Osteoblast (primary cell): ENCODE data around the gene VTI1B. TPM values are rescaled to one million over a fixed set of nuclear protein-coding genes. Genes with fewer than 3 reads are reported as not detected.
A peak's percentile ranks its signal among the peaks of the same experiment; 100 is the strongest.

Experiments used
- DNase-seq: peaks from one replicate; pipeline ENCODE4 v3.0.0; 2011; ENCODE audit warnings: low spot score, mixed read lengths; ENCODE audit not compliant: insufficient read length; ENCODE audit errors: missing footprints
- H2AFZ ChIP-seq: 2 replicates; pipeline ENCODE4 v1.6.0; 2011; ENCODE audit warnings: mild to moderate bottlenecking, low read length
- H3K27ac ChIP-seq: 2 replicates; pipeline ENCODE4 v1.5.1; 2011; ENCODE audit warnings: mild to moderate bottlenecking, low read depth, low read length, moderate library complexity
- H3K27me3 ChIP-seq: 2 replicates; pipeline ENCODE4 v1.6.0; 2012; ENCODE audit warnings: mild to moderate bottlenecking, control low read depth, inconsistent platforms, low read length, moderate library complexity; ENCODE audit not compliant: insufficient read depth
- H3K36me3 ChIP-seq: 2 replicates; pipeline ENCODE4 v1.5.1; 2011; ENCODE audit warnings: mild to moderate bottlenecking, low read length, control low read depth, moderate library complexity; ENCODE audit not compliant: insufficient read depth
- H3K4me1 ChIP-seq: 2 replicates; pipeline ENCODE4 v1.5.1; 2011; ENCODE audit warnings: mild to moderate bottlenecking, low read length, control low read depth, moderate library complexity; ENCODE audit not compliant: insufficient read depth
- H3K4me2 ChIP-seq: 2 replicates; pipeline ENCODE4 v1.6.0; 2011; ENCODE audit warnings: mild to moderate bottlenecking, low read length; ENCODE audit not compliant: insufficient read depth
- H3K4me3 ChIP-seq: fragments of 200-600 bp; sonication (generic); 3 replicates; pipeline ENCODE4 v1.5.1; 2012; ENCODE audit warnings: mild to moderate bottlenecking, low read length, inconsistent platforms; ENCODE audit not compliant: insufficient read depth
- H3K79me2 ChIP-seq: 2 replicates; pipeline ENCODE4 v1.6.0; 2012; ENCODE audit warnings: mild to moderate bottlenecking, low read length, control low read depth, inconsistent platforms; ENCODE audit not compliant: insufficient read depth
- H3K9me3 ChIP-seq: 2 replicates; pipeline ENCODE4 v1.5.1; 2011; ENCODE audit warnings: low read depth, low read length, control low read depth
- H4K20me1 ChIP-seq: 2 replicates; pipeline ENCODE4 v1.6.0; 2012; ENCODE audit warnings: mild to moderate bottlenecking, low read length, control low read depth; ENCODE audit not compliant: insufficient read depth
- total RNA-seq: library from RNA; depleted of rRNA; stranded (reverse); fragments of >200 nt; gene quantifications from 2 replicates; pipeline ENCODE4 v1.2.3, GENCODE V29; 2012
- TF ChIP-seq, protein P1 (sequence below): IDR thresholded peaks from 2 replicates; pipeline ENCODE4 v1.5.1; 2011; ENCODE audit warnings: mild to moderate bottlenecking, low read depth, low read length, moderate library complexity; ENCODE audit errors: extremely low read depth

VTI1B gene
- total RNA-seq, 1 donor = 64.1 TPM

DNA sequence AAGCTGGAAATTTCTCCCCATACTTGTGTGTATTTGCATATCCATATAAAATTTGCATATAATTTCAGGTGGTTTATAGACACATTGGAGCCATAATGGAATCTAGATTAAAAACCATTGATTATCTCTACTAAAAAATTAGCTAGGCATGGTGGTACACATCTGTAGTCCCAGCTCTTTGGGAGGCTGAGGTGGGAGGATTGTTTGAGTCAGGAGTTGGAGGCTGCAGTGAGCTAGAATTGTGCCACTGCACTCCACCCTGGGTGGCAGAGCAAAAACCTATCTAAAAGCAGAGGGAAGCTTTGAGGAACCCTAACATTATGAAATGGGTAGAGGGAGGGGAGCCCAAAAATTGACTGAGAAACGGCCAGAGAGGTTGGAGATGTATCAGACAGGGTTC lies 23.7 kb upstream of the VTI1B start:
- Histone ChIP-seq H3K79me2 (peaks cover 18% of the 10 kb centered on the region), H3K9me3 (no peaks in the 10 kb centered on the region), H3K4me1 (peaks cover 15% of the 10 kb centered on the region), H4K20me1 (peaks cover 4% of the 10 kb centered on the region), H3K36me3 (no peaks in the 10 kb centered on the region), H2AFZ (no peak overlapping the region), H3K27ac (no peak overlapping the region), H3K4me2 (no peak overlapping the region), H3K27me3 (no peaks in the 10 kb centered on the region), H3K4me3 (no peak overlapping the region)
- DNase-seq = no peak
- TF ChIP-seq, protein P1, sequence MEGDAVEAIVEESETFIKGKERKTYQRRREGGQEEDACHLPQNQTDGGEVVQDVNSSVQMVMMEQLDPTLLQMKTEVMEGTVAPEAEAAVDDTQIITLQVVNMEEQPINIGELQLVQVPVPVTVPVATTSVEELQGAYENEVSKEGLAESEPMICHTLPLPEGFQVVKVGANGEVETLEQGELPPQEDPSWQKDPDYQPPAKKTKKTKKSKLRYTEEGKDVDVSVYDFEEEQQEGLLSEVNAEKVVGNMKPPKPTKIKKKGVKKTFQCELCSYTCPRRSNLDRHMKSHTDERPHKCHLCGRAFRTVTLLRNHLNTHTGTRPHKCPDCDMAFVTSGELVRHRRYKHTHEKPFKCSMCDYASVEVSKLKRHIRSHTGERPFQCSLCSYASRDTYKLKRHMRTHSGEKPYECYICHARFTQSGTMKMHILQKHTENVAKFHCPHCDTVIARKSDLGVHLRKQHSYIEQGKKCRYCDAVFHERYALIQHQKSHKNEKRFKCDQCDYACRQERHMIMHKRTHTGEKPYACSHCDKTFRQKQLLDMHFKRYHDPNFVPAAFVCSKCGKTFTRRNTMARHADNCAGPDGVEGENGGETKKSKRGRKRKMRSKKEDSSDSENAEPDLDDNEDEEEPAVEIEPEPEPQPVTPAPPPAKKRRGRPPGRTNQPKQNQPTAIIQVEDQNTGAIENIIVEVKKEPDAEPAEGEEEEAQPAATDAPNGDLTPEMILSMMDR = no peak

DNA sequence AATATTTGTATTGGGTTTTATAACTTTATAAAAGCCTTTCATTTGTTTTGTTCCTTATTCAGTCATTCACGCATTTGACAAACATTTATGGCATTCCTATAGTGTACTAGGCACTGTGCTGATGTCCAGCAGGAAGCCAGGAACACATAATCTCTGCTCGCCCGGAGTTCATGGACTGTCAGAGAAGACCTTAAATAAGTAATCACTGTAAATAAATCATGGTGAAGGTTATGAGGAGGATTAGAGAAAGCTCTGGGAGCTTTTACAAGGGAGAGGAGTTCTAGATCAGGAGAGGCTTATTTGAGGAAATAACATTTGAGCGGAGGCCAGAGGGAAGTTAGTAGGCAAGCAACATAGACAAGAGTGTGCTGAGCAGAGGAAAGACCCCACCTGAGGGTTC lies 22.6 kb upstream of the VTI1B start:
- no peak overlapping the region for H3K4me2 ChIP-seq
- peak overlapping the region; percentile 49 for H2AFZ ChIP-seq
- peaks cover 29% of the 10 kb centered on the region for H3K79me2 ChIP-seq
- H3K36me3 ChIP-seq = peaks cover 5% of the 10 kb centered on the region
- H4K20me1 ChIP-seq = peaks cover 4% of the 10 kb centered on the region
- no peaks in the 10 kb centered on the region for H3K9me3 ChIP-seq
- no peak for DNase-seq
- peaks cover 21% of the 10 kb centered on the region for H3K4me1 ChIP-seq
- TF ChIP-seq, protein P1 = no peak
- no peak overlapping the region for H3K4me3 ChIP-seq
- no peaks in the 10 kb centered on the region for H3K27me3 ChIP-seq
- no peak overlapping the region for H3K27ac ChIP-seq

DNA sequence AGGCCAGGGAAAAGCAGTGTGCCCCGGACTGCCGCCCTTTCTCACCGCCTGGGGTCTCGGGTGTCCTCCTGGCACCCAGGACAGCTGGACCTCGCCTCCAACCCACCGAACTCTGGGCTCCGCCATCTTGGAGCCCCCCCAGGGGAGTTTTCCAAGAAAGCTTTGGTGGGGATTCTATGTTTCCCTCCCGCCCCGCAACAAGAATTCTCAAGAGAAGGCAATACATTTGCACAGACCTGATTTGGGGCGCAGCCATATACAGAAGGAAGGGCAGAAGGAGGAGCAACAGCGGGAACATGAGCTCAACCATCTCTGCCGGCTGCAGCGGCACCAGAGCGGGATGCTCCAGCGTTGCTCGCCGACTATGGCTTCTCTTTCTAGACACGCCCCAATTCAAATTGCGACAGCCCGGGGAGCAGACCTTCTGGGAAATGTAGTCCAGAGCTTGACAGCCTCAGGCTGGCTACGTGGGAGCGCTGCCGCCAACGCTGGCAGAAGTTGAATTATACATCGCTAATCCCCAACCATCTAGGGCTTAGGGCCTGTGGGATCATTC lies 21.0 kb upstream of the VTI1B start, which contains the start of gene RDH11:
Gene RDH11 (minus strand): TSS at position 371 of the 556 bp plus-strand sequence. CDS start 61 bp downstream, at position 310.
- Histone ChIP-seq H3K79me2 (peaks cover 44% of the 10 kb centered on the region), H3K36me3 (peaks cover 19% of the 10 kb centered on the region), H3K27ac (peak within 1 kb of the TSS; percentile 76), H3K4me1 (peaks cover 16% of the 10 kb centered on the region), H3K9me3 (no peaks in the 10 kb centered on the region), H2AFZ (peak within 1 kb of the TSS; percentile 95), H3K4me3 (peak within 1 kb of the TSS; percentile 92), H4K20me1 (peaks cover 4% of the 10 kb centered on the region), H3K27me3 (no peaks in the 10 kb centered on the region), H3K4me2 (peak within 1 kb of the TSS; percentile 95)
- DNase-seq = peak; percentile 90
- TF ChIP-seq, protein P1 = no peak

DNA sequence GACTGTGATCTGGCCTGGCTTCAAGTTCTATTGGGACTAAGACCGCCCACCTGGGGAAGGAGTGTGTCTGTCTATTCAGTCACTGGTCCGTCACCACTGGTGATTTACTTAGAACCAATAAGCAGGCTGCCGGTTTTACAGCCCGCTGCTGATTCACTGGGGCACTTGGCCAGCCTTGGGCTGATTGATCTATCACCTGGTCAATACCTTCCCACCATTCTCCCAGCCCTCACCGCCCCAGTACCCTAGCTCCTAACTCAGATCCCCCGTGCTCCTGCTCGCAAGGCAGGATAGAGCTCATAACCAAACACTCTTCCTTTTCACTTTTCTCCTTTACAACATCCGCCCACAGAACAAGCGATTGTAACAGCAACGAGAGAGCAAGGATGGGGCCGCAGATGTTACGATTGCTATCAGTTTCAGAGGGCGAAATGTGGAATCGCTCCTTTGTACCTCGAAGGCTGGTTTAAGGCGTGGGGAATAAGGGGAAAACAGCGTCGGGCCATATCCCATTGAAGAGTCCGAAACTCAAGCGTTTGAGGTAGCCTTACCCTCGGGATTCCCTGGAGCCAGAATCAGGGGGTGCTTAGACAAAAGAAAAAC lies 20.5 kb upstream of the VTI1B start:
- H3K4me2 ChIP-seq = peak overlapping the region; percentile 95
- peaks cover 48% of the 10 kb centered on the region for H3K79me2 ChIP-seq

More for the DNA sequence above, 20.5 kb upstream of the VTI1B start:
- no peaks in the 10 kb centered on the region for H3K27me3 ChIP-seq
- peaks cover 4% of the 10 kb centered on the region for H4K20me1 ChIP-seq
- peak overlapping the region; percentile 76 for H3K27ac ChIP-seq
- H3K36me3 ChIP-seq = peaks cover 25% of the 10 kb centered on the region
- peaks cover 16% of the 10 kb centered on the region for H3K4me1 ChIP-seq
- H3K4me3 ChIP-seq = peak overlapping the region; percentile 92
- peak; percentile 88 for DNase-seq
- TF ChIP-seq, protein P1 = no peak
- peak overlapping the region; percentile 95 for H2AFZ ChIP-seq
- no peaks in the 10 kb centered on the region for H3K9me3 ChIP-seq
